Hematopoietic multipotent progenitor cell treated with erythropoietin and hydrocortisone succinate and interleukin-3 and kit ligand, for 15 days (in vitro differentiated cells): ENCODE measurements around the gene CSTPP1.
"Not testable (repeated sequence)": the region's sequence is repeated elsewhere in the genome, so short reads cannot be mapped to it uniquely, and the experiment has no call there.

ENCODE experiments used
- DNase-seq: peaks from one replicate; pipeline ENCODE4 v3.0.0-alpha.2; 2015; ENCODE audit warnings: low spot score

The CSTPP1 gene

GRCh38 chr11:46912526-46913150, 23.9 kb upstream of the CSTPP1 start:
- no peak for DNase-seq

GRCh38 chr11:46913484-46913883, 23.1 kb upstream of the CSTPP1 start:
- DNase-seq: no peak

- no peak for DNase-seq
Measured at GRCh38 chr11:46914363-46914762, 22.2 kb upstream of the CSTPP1 start.

- no peak for DNase-seq
Measured at GRCh38 chr11:46914910-46915309, 21.7 kb upstream of the CSTPP1 start.

GRCh38 chr11:46916286-46917108, 20.1 kb upstream of the CSTPP1 start:
- DNase-seq: no peak

GRCh38 chr11:46917109-46917761, 19.3 kb upstream of the CSTPP1 start:
- DNase-seq: no peak

- no peak for DNase-seq
Measured at GRCh38 chr11:46917762-46918082, 18.8 kb upstream of the CSTPP1 start.

- DNase-seq: no peak
Measured at GRCh38 chr11:46918083-46918787, 18.3 kb upstream of the CSTPP1 start, which contains the start of gene LRP4. Gene LRP4, minus strand, starts transcription at chr11:46918550. Its CDS starts 171 bp downstream, at chr11:46918379.

GRCh38 chr11:46918788-46919513, 17.6 kb upstream of the CSTPP1 start:
- DNase-seq: no peak

GRCh38 chr11:46920755-46921154, 15.8 kb upstream of the CSTPP1 start:
- no peak for DNase-seq

- DNase-seq: not testable (repeated sequence)
Measured at GRCh38 chr11:46927928-46928327, 8.6 kb upstream of the CSTPP1 start.

GRCh38 chr11:46928701-46929100, 7.9 kb upstream of the CSTPP1 start:
- DNase-seq: not testable (repeated sequence)

GRCh38 chr11:46930089-46930488, 6.5 kb upstream of the CSTPP1 start:
- DNase-seq: no peak

GRCh38 chr11:46942172-46942571, 5.6 kb downstream of the CSTPP1 start:
- no peak for DNase-seq

GRCh38 chr11:46944356-46945075, 8.0 kb downstream of the CSTPP1 start:
- no peak for DNase-seq

GRCh38 chr11:46947399-46948077, 11.0 kb downstream of the CSTPP1 start:
- DNase-seq: no peak

- DNase-seq: no peak
Measured at GRCh38 chr11:46948378-46949131, 12.0 kb downstream of the CSTPP1 start.

GRCh38 chr11:46949297-46949696, 12.7 kb downstream of the CSTPP1 start:
- no peak for DNase-seq

GRCh38 chr11:46951864-46952263, 15.3 kb downstream of the CSTPP1 start:
- DNase-seq: no peak

GRCh38 chr11:46952553-46952952, 16.0 kb downstream of the CSTPP1 start:
- no peak for DNase-seq
